K562 (cell line): ENCODE data around the gene MDP1. TPM values are rescaled to one million over a fixed set of nuclear protein-coding genes. Genes with fewer than 3 reads are reported as not detected.

ENCODE experiments used
- MCM5 ChIP-seq: fragments of 450-650 bp; IDR thresholded peaks from 2 replicates; pipeline ENCODE4 v1.6.1; 2016; ENCODE audit warnings: low read depth
- MTA2 ChIP-seq: fragments of 450-650 bp; IDR thresholded peaks from 2 replicates; pipeline ENCODE4 v1.6.1; 2016; ENCODE audit warnings: low read depth
- SMC3 ChIP-seq: conservative IDR thresholded peaks from 2 replicates; pipeline ENCODE4 v1.6.1; 2011; ENCODE audit warnings: low read depth, low read length, improper control_type of control experiment; ENCODE audit not compliant: insufficient read depth
- TAL1 ChIP-seq: fragments of 450-650 bp; IDR thresholded peaks from 2 replicates; pipeline ENCODE4 v1.6.1; 2016; ENCODE audit warnings: mild to moderate bottlenecking
- TCF7 ChIP-seq: sonication (generic); IDR thresholded peaks from 2 replicates; pipeline ENCODE4 v1.6.1; 2016; ENCODE audit warnings: antibody characterized with exemption, borderline replicate concordance
- polyA plus RNA-seq, 8 experiments: library from polyadenylated mRNA; depleted of rRNA in 4 of 8; stranded (reverse) in 5 of 8; unstranded in 3 of 8; fragments of >200 nt; fragmentation: Nextera tagmentation in 2 of 8; fragmentation: Illumina TruSeq in 1 of 8; extraction: Ambion mirVana in 2 of 8; extraction: Trizol in 1 of 8; gene quantifications; 2 replicates each; pipeline versions ENCODE4 v1.2.1 to v1.2.3, GENCODE V29; 2011 to 2014; ENCODE audit warnings: inconsistent platforms in 1 of 8, missing spikeins in 1 of 8
- total RNA-seq, 7 experiments: library from RNA; depleted of rRNA in 6 of 7; stranded (reverse); fragments of >200 nt in 6 of 7; fragmentation: Illumina TruSeq in 2 of 7; extraction: Trizol in 2 of 7; gene quantifications; 2 replicates each; pipeline versions ENCODE4 v1.2.1 to v1.2.3, GENCODE V29; 2011 to 2021; ENCODE audit warnings: low replicate concordance in 1 of 7
- TF ChIP-seq, protein P1 (sequence below): sonication (generic); formaldehyde crosslinking; IDR thresholded peaks from 2 replicates; pipeline ENCODE4 v1.8.0; 2022; ENCODE audit warnings: mild to moderate bottlenecking, missing genetic modification reagents
- TF ChIP-seq, protein P2 (sequence below): fragments of 250-450 bp; sonication (Bioruptor Pico); IDR thresholded peaks from 2 replicates; pipeline ENCODE4 v1.9.0; 2021; ENCODE audit warnings: mild to moderate bottlenecking
- TF ChIP-seq, protein P3 (sequence below), 2 experiments: IDR thresholded peaks; 2 replicates each; pipeline ENCODE4 v1.6.1; 2012; ENCODE audit warnings: improper control_type of control experiment in 2 of 2, low read depth in 2 of 2, low read length in 2 of 2, borderline replicate concordance in 1 of 2
- TF ChIP-seq, protein P4 (sequence below), 2 experiments: fragments of 450-650 bp; IDR thresholded peaks; 2 replicates each; pipeline ENCODE4 v1.6.1; 2016; ENCODE audit warnings: mild to moderate bottlenecking in 2 of 2, borderline replicate concordance in 1 of 2, low read depth in 1 of 2, moderate library complexity in 1 of 2
- TF ChIP-seq, protein P5 (sequence below): sonication (generic); formaldehyde crosslinking; IDR thresholded peaks from 2 replicates; pipeline ENCODE4 v1.8.0; 2022; ENCODE audit warnings: mild to moderate bottlenecking, low read depth, missing genetic modification reagents
- TF ChIP-seq, protein P6 (sequence below): fragments of 250-450 bp; sonication (Bioruptor Pico); IDR thresholded peaks from 2 replicates; pipeline ENCODE4 v1.5.0; 2022; ENCODE audit warnings: mild to moderate bottlenecking

Gene MDP1
- total and polyA plus RNA-seq, 9 of the 15 experiments (the other 6 are each of a cell fraction or from before 2014, with no cell fraction given), result 2.7 to 29.6 (median 11.0) TPM

DNA sequence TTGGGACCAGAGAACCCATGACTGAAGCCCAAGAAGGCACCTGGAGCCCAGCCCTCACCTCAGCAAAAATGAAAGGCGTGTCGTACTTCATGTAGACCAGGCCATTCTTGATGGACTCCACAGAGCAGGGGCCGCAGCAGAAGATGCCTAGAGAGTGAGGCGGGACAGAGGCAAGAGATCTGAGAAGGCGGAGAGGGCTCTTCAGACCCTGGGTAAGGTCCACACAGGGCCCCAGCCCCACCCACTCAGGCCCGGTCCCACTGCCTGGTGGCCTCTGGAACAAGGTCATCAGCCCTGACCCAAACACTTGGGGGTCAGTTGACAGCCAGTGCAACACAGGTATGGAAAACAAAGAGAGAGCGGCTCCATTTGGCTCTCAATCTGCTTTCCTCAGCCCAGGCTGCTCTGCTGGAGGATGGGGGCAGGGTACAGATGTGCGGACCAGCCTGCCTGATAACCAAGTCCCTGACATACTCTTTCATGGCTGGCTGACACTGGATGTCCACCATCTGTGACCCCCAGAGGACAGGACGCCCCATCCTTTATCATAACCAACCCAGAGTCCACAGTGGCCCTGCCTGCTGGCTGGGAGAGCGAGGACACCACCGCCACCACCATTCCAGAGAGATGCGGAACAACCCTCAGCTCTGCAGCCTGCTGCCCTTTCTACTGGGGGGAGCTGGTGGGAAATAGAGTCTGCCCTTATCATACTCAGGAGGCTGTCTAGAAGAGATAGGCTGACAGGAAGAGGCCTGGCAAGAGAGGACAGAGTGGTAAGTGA, 40.3 kb upstream of the MDP1 start (continued):
- TF ChIP-seq, protein P1, sequence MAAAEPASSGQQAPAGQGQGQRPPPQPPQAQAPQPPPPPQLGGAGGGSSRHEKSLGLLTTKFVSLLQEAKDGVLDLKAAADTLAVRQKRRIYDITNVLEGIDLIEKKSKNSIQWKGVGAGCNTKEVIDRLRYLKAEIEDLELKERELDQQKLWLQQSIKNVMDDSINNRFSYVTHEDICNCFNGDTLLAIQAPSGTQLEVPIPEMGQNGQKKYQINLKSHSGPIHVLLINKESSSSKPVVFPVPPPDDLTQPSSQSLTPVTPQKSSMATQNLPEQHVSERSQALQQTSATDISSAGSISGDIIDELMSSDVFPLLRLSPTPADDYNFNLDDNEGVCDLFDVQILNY, result no peak
- TF ChIP-seq TCF7, result no peak
- TF ChIP-seq SMC3, result no peak
- TF ChIP-seq, protein P2, sequence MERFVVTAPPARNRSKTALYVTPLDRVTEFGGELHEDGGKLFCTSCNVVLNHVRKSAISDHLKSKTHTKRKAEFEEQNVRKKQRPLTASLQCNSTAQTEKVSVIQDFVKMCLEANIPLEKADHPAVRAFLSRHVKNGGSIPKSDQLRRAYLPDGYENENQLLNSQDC (CRISPR knock-in tag), result no peak
- TF ChIP-seq, protein P3, sequence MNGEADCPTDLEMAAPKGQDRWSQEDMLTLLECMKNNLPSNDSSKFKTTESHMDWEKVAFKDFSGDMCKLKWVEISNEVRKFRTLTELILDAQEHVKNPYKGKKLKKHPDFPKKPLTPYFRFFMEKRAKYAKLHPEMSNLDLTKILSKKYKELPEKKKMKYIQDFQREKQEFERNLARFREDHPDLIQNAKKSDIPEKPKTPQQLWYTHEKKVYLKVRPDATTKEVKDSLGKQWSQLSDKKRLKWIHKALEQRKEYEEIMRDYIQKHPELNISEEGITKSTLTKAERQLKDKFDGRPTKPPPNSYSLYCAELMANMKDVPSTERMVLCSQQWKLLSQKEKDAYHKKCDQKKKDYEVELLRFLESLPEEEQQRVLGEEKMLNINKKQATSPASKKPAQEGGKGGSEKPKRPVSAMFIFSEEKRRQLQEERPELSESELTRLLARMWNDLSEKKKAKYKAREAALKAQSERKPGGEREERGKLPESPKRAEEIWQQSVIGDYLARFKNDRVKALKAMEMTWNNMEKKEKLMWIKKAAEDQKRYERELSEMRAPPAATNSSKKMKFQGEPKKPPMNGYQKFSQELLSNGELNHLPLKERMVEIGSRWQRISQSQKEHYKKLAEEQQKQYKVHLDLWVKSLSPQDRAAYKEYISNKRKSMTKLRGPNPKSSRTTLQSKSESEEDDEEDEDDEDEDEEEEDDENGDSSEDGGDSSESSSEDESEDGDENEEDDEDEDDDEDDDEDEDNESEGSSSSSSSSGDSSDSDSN (IDR thresholded peaks at IDR 0.05; ENCODE audit: borderline replicate concordance in 1 of 2, low read depth in 2 of 2, low read length in 2 of 2), result no peak
- TF ChIP-seq, protein P4, sequence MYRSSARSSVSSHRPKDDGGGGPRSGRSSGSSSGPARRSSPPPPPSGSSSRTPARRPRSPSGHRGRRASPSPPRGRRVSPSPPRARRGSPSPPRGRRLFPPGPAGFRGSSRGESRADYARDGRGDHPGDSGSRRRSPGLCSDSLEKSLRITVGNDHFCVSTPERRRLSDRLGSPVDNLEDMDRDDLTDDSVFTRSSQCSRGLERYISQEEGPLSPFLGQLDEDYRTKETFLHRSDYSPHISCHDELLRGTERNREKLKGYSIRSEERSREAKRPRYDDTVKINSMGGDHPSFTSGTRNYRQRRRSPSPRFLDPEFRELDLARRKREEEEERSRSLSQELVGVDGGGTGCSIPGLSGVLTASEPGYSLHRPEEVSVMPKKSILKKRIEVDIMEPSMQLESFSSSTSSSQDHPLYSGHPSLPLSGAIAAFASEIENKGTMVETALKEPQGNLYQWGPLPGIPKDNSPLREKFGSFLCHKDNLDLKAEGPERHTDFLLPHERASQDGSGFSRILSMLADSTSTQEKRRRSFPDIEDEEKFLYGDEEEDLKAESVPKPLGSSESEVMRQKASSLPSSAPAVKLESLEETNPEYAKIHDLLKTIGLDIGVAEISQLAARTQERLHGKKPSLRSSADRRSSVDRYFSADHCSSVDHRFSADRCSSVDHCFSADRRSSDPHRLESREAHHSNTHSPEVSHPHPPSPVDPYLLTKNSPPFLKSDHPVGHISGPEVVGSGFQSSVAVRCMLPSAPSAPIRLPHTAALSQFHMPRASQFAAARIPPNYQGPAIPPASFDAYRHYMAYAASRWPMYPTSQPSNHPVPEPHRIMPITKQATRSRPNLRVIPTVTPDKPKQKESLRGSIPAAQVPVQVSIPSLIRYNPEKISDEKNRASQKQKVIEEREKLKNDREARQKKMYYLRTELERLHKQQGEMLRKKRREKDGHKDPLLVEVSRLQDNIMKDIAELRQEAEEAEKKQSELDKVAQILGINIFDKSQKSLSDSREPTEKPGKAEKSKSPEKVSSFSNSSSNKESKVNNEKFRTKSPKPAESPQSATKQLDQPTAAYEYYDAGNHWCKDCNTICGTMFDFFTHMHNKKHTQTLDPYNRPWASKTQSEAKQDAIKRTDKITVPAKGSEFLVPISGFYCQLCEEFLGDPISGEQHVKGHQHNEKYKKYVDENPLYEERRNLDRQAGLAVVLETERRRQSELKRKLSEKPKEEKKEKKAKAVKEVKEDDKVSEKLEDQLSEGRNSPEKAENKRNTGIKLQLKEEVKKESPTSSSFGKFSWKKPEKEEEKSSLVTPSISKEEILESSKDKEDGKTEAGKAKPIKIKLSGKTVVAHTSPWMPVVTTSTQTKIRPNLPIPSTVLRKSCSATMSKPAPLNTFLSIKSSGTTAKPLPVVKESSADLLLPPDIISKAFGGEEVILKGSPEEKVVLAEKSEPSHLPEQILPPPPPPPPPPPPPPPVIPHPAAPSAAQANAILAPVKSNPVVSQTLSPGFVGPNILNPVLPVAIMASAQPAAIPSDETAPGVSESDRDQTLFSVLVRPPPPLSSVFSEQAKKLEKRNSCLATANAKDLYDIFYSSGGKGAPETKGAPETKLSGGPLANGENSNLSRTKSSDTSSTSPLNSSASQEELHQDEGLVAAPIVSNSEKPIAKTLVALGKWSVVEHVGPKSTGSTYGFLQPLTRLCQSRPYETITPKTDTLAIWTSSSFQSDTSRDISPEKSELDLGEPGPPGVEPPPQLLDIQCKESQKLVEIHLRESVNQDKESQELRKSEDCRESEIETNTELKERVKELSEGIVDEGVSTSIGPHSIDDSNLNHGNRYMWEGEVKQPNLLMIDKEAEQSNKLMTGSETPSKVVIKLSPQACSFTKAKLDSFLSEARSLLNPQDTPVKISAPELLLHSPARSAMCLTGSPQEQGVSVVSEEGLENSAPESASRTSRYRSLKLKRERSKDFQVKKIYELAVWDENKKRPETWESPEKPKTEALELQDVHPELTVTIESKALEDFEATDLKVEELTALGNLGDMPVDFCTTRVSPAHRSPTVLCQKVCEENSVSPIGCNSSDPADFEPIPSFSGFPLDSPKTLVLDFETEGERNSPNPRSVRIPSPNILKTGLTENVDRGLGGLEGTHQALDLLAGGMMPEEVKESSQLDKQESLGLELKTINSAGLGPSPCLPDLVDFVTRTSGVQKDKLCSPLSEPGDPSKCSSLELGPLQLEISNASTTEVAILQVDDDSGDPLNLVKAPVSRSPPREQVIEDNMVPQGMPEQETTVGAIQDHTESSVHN (IDR thresholded peaks at IDR 0.05; ENCODE audit: borderline replicate concordance in 1 of 2, low read depth in 1 of 2), result no peak
- TF ChIP-seq MCM5, result no peak
- peak; percentile 61; the same call in 1 of the 2 replicates for TF ChIP-seq MTA2
- TF ChIP-seq TAL1, result peak; percentile 90
- TF ChIP-seq, protein P5, sequence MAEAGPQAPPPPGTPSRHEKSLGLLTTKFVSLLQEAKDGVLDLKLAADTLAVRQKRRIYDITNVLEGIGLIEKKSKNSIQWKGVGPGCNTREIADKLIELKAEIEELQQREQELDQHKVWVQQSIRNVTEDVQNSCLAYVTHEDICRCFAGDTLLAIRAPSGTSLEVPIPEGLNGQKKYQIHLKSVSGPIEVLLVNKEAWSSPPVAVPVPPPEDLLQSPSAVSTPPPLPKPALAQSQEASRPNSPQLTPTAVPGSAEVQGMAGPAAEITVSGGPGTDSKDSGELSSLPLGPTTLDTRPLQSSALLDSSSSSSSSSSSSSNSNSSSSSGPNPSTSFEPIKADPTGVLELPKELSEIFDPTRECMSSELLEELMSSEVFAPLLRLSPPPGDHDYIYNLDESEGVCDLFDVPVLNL (CRISPR knock-in tag), result no peak
- TF ChIP-seq, protein P6, sequence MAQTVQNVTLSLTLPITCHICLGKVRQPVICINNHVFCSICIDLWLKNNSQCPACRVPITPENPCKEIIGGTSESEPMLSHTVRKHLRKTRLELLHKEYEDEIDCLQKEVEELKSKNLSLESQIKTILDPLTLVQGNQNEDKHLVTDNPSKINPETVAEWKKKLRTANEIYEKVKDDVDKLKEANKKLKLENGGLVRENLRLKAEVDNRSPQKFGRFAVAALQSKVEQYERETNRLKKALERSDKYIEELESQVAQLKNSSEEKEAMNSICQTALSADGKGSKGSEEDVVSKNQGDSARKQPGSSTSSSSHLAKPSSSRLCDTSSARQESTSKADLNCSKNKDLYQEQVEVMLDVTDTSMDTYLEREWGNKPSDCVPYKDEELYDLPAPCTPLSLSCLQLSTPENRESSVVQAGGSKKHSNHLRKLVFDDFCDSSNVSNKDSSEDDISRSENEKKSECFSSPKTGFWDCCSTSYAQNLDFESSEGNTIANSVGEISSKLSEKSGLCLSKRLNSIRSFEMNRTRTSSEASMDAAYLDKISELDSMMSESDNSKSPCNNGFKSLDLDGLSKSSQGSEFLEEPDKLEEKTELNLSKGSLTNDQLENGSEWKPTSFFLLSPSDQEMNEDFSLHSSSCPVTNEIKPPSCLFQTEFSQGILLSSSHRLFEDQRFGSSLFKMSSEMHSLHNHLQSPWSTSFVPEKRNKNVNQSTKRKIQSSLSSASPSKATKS (CRISPR knock-in tag), result no peak
